Measurements from ENCODE around the gene SLC26A1.

DNA sequence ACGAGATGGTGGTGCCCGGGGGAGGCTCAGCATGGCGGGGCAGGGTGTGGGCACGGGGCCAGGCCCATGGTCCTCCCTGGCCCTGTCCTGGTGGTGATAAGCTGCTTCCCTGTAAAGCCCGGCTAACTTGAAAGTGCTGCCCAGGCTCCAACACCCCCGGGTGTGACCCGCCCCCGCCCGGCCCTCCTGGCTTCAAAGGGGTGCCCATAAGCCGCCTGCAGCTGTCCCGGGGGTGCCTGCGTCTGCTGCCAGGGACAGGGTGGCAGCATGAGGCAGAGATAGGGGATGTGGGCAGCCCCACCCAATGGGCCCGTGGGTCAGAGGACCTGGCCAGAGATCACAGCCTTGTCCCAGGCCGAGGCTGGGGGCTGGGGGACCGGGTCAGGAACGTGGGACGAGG, 36.3 kb upstream of the SLC26A1 start:
- TF ChIP-seq, protein P1, sequence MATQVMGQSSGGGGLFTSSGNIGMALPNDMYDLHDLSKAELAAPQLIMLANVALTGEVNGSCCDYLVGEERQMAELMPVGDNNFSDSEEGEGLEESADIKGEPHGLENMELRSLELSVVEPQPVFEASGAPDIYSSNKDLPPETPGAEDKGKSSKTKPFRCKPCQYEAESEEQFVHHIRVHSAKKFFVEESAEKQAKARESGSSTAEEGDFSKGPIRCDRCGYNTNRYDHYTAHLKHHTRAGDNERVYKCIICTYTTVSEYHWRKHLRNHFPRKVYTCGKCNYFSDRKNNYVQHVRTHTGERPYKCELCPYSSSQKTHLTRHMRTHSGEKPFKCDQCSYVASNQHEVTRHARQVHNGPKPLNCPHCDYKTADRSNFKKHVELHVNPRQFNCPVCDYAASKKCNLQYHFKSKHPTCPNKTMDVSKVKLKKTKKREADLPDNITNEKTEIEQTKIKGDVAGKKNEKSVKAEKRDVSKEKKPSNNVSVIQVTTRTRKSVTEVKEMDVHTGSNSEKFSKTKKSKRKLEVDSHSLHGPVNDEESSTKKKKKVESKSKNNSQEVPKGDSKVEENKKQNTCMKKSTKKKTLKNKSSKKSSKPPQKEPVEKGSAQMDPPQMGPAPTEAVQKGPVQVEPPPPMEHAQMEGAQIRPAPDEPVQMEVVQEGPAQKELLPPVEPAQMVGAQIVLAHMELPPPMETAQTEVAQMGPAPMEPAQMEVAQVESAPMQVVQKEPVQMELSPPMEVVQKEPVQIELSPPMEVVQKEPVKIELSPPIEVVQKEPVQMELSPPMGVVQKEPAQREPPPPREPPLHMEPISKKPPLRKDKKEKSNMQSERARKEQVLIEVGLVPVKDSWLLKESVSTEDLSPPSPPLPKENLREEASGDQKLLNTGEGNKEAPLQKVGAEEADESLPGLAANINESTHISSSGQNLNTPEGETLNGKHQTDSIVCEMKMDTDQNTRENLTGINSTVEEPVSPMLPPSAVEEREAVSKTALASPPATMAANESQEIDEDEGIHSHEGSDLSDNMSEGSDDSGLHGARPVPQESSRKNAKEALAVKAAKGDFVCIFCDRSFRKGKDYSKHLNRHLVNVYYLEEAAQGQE (IDR thresholded peaks at IDR 0.05; ENCODE audit: insufficient read depth in 1 of 2, low read depth in 2 of 2, low read length in 1 of 2): no peak
- no peak for TF ChIP-seq SIN3A (IDR thresholded peaks at IDR 0.05; ENCODE audit: borderline replicate concordance, insufficient read depth, low read depth, low read length)

Measured in Panc1 (cell line).